Endothelial cell (in vitro differentiated cells): ENCODE results near the gene PIGU. TPM values are rescaled to one million over a fixed set of nuclear protein-coding genes. Genes with fewer than 3 reads are reported as not detected.
A peak's percentile ranks its signal among the peaks of the same experiment; 100 is the strongest.
"Not testable (repeated sequence)": the region's sequence is repeated elsewhere in the genome, so short reads cannot be mapped to it uniquely, and the experiment has no call there.

Experiments
- DNase-seq: peaks from one replicate; pipeline ENCODE4 v3.0.0; 2021; ENCODE audit warnings: low spot score
- H3K27ac Mint-ChIP-seq: one replicate; pipeline ENCODE4 v1.8.0; 2021; ENCODE audit warnings: mixed read lengths, inconsistent platforms; ENCODE audit not compliant: unreplicated experiment
- H3K27me3 Mint-ChIP-seq: one replicate; pipeline ENCODE4 v1.8.0; 2021; ENCODE audit warnings: mild to moderate bottlenecking, moderate library complexity, mixed read lengths, inconsistent platforms; ENCODE audit not compliant: unreplicated experiment
- H3K36me3 Mint-ChIP-seq: one replicate; pipeline ENCODE4 v1.8.0; 2021; ENCODE audit warnings: mild to moderate bottlenecking, low read depth, mixed read lengths, inconsistent platforms; ENCODE audit not compliant: unreplicated experiment
- H3K4me1 Mint-ChIP-seq: one replicate; pipeline ENCODE4 v1.8.0; 2021; ENCODE audit warnings: mild to moderate bottlenecking, mixed read lengths, inconsistent platforms; ENCODE audit not compliant: unreplicated experiment
- H3K4me3 Mint-ChIP-seq: one replicate; pipeline ENCODE4 v1.8.0; 2021; ENCODE audit warnings: mild to moderate bottlenecking, mixed read lengths, inconsistent platforms; ENCODE audit not compliant: unreplicated experiment
- H3K9me3 Mint-ChIP-seq: one replicate; pipeline ENCODE4 v1.8.0; 2021; ENCODE audit warnings: mixed read lengths, inconsistent platforms; ENCODE audit not compliant: unreplicated experiment
- total RNA-seq: library from RNA; stranded (reverse); fragmentation: NEBNext Ultra II Directional; extraction: Animal tissue kit (Norgen Biotek cat#: 25700); gene quantifications from one replicate; pipeline ENCODE4 v1.2.1, GENCODE V29; 2021; ENCODE audit not compliant: unreplicated experiment
- TF ChIP-seq, protein P1 (sequence below): fragments of 200-600 bp; sonication (generic); IDR thresholded peaks from one replicate; pipeline ENCODE4 v1.5.0; 2021; ENCODE audit warnings: antibody characterized with exemption; ENCODE audit not compliant: unreplicated experiment

Gene PIGU
- total RNA-seq, 1 donor from 2014 or later: 16.5 TPM

DNA sequence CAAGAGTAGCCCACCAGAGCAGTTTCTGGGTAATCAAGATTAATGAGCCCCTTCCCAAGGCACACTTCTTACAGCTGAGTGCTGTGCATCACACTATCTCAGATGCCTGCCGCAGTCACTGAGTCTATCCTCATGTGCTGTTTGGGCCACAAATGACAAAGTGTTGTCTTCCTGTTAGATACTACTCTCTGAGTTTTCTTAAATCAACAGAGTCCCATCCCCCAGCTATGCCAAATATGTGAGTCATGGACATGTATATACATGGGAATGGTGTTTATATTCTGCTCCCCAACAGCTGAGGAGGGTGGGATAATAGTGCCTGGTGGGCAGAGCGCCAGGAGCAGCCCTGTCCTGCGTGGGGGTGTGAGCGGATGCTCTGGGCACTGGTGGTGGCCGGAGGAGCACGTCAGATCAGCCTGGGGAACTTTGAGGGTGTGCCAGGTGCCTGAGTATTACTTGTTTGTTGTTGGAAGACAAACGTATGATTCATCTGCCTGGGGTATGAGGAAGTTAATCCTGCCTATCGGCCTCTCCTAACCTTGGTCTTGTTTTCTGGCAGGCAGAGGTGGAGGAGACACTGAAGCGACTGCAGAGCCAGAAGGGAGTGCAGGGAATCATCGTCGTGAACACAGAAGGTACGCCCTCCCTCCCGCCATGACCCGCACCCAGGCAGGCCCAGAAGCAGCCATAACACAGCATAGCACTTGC lies 151.0 kb downstream of the PIGU start:
- Mint-ChIP-seq H3K27me3 (peaks cover 7% of the 10 kb centered on the region), H3K36me3 (peaks cover 45% of the 10 kb centered on the region), H3K27ac (peak overlapping the region; percentile 61), H3K4me1 (peaks cover 3% of the 10 kb centered on the region), H3K4me3 (no peak overlapping the region), H3K9me3 (no peaks in the 10 kb centered on the region)
- DNase-seq: no peak
- TF ChIP-seq, protein P1, sequence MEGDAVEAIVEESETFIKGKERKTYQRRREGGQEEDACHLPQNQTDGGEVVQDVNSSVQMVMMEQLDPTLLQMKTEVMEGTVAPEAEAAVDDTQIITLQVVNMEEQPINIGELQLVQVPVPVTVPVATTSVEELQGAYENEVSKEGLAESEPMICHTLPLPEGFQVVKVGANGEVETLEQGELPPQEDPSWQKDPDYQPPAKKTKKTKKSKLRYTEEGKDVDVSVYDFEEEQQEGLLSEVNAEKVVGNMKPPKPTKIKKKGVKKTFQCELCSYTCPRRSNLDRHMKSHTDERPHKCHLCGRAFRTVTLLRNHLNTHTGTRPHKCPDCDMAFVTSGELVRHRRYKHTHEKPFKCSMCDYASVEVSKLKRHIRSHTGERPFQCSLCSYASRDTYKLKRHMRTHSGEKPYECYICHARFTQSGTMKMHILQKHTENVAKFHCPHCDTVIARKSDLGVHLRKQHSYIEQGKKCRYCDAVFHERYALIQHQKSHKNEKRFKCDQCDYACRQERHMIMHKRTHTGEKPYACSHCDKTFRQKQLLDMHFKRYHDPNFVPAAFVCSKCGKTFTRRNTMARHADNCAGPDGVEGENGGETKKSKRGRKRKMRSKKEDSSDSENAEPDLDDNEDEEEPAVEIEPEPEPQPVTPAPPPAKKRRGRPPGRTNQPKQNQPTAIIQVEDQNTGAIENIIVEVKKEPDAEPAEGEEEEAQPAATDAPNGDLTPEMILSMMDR: no peak

DNA sequence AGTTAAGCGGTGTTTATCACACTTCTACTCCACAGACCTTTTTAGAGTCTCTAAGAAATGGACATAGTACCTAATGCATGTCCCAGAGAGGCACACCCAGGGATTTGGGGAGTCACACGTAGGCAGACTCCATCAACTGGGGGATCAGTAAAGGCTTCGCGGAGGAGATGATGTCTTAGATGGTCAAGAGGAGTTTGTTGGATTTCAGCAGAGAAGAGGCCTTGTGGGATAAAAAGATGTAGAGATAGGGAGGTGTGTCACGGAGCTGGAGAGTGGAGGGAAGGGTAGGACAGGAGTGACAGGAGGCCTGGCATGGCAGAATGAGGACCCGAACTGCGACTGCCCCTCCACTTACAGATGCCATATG lies 151.6 kb downstream of the PIGU start:
- H3K9me3 Mint-ChIP-seq: no peaks in the 10 kb centered on the region
- peaks cover 40% of the 10 kb centered on the region for H3K36me3 Mint-ChIP-seq
- no peak for DNase-seq
- peaks cover 3% of the 10 kb centered on the region for H3K4me1 Mint-ChIP-seq
- H3K27ac Mint-ChIP-seq: no peak overlapping the region
- peaks cover 7% of the 10 kb centered on the region for H3K27me3 Mint-ChIP-seq
- TF ChIP-seq, protein P1: no peak
- H3K4me3 Mint-ChIP-seq: peak overlapping the region; percentile 26

DNA sequence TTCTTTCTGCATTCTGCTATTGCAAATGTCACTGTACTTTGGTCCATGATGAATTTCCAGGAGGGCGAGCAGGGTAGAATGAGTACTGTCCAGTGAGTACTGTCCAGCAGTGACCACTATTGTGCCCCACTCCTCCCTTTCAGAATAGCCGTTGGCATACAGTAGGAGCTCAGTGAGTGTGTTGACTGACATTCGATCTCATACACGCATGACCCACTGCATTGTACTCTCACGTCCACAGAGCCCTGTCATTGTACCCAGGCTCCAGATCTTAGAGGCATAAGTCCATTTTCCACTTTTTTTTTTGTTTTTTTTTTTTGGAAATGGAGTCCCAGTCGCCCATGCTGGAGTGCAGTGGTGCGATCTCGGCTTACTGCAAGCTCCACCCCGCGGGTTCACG lies 152.5 kb downstream of the PIGU start:
- H3K27ac Mint-ChIP-seq: no peak overlapping the region
- H3K4me3 Mint-ChIP-seq: no peak overlapping the region
- TF ChIP-seq, protein P1: no peak
- H3K27me3 Mint-ChIP-seq: peaks cover 7% of the 10 kb centered on the region
- peaks cover 3% of the 10 kb centered on the region for H3K4me1 Mint-ChIP-seq
- DNase-seq: no peak
- H3K36me3 Mint-ChIP-seq: peaks cover 36% of the 10 kb centered on the region
- H3K9me3 Mint-ChIP-seq: no peaks in the 10 kb centered on the region

DNA sequence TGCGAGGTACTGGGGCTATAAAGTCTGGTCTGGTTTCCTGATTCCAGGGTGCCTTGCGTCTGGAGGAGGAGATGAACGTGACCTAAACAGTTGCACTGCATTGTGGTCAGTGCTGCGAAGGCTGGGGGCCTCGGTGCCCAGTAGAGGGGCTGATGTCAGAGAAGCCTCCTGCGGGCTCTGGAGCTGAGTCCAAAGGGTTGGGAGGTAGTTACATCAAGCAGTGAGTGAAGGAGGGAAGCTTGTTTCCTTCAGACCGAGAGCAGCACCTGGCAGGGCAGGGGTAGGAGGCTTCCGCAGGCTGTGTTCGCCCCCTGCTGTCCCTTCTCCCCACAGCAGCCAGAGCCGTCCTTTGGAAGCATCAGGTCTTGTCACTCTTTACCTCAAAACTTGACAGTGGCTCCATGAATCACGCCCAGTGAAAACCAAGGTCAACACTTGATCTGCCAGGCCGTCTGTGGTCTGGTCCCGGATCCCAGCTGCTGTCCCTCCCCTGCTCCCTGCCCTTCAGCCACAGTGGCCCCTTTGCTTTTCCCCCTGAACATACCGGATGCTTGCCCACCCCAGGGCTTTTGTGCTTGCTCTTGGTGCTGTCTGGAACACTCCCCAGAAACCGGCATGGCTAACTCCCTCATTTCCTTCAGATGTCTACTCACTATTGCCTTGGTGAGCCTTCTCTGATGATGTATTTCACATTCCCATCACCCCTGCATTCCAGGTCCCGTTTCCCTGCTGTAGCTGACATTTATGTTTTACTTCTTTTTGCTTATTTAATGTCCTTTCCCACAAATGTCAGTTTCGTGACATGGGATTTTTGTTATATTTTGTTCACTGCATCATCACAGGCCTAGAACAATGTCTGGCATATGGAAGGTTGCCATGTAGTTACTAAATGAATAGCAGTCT lies 153.7 kb downstream of the PIGU start:
- H3K36me3 Mint-ChIP-seq: peaks cover 24% of the 10 kb centered on the region
- peaks cover 7% of the 10 kb centered on the region for H3K27me3 Mint-ChIP-seq
- H3K9me3 Mint-ChIP-seq: no peaks in the 10 kb centered on the region

DNA sequence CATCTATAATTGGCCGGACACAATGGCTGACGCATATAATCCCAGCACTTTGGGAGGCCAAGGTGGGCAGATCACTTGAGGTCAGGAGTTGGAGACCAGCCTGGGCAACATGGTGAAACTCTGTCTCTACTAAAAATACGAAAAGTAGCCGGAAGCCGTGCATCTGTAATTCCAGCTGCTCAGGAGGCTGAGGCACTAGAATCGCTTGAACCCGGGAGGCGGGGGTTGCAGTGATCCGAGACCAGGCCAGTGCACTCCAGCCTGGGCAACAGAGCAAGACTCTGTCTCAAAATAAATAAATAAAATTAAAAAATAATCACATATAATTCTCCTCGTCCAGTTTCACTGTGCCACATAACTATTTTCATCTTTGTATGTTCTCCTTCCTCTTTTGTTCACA lies 157.1 kb downstream of the PIGU start:
- not testable (repeated sequence) for H3K4me3 Mint-ChIP-seq

More for the DNA sequence above, 153.7 kb downstream of the PIGU start:
- TF ChIP-seq, protein P1: peak; percentile 38
- H3K4me3 Mint-ChIP-seq: peak overlapping the region; percentile 12
- peaks cover 3% of the 10 kb centered on the region for H3K4me1 Mint-ChIP-seq
- H3K27ac Mint-ChIP-seq: no peak overlapping the region
- peak; percentile 66 for DNase-seq

DNA sequence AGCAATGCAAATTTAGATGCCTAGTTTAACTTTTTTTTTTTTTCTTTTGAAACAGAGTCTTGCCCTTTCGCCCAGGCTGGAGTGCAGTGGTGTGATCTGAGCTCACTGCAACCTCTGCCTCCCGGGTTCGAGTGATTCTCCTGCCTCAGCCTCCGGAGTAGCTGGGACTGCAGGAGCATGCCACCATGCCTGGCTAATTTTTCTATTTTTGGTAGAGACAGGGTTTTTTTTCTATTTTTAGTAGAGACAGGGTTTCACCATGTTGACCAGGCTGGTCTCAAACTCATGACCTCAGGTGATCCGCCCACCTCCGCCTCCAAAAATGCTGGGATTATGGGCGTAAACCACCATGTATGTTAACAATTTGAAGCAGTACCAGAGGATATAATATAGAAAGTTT lies 158.0 kb downstream of the PIGU start:
- Mint-ChIP-seq H3K27me3 (peaks cover 11% of the 10 kb centered on the region), H3K4me1 (peaks cover 30% of the 10 kb centered on the region)
- not testable (repeated sequence) for H3K36me3 Mint-ChIP-seq, DNase-seq, H3K9me3 Mint-ChIP-seq, H3K27ac Mint-ChIP-seq, H3K4me3 Mint-ChIP-seq

More for the DNA sequence above, 157.1 kb downstream of the PIGU start:
- not testable (repeated sequence) for H3K27ac Mint-ChIP-seq, H3K9me3 Mint-ChIP-seq, DNase-seq, H3K36me3 Mint-ChIP-seq
- Mint-ChIP-seq H3K27me3 (peaks cover 10% of the 10 kb centered on the region), H3K4me1 (peaks cover 24% of the 10 kb centered on the region)
